HL-60 (cell line): ENCODE measurements around the gene KPTN.

Source experiments
- DNase-seq, 2 experiments: peaks; one replicate each; pipeline ENCODE4 v3.0.0-alpha.2; 2010 to 2020; ENCODE audit warnings: low read depth in 1 of 2, low spot score in 1 of 2
- H3K27ac ChIP-seq: fragments of 250-450 bp; sonication (Bioruptor Pico); replicated peaks from 2 replicates; pipeline ENCODE4 v1.5.1; 2020; ENCODE audit warnings: mild to moderate bottlenecking, moderate library complexity
- H3K27me3 ChIP-seq: fragments of 250-450 bp; sonication (Bioruptor Pico); 2 replicates; pipeline ENCODE4 v1.5.1; 2021; ENCODE audit warnings: mild to moderate bottlenecking, moderate library complexity; ENCODE audit not compliant: insufficient read depth, poor library complexity, severe bottlenecking
- H3K4me3 ChIP-seq: replicated peaks from 2 replicates; pipeline ENCODE4 v1.5.1; 2011; ENCODE audit warnings: mild to moderate bottlenecking, control low read depth, low read length; ENCODE audit not compliant: insufficient read depth
- CTCF ChIP-seq: IDR thresholded peaks from one replicate; pipeline ENCODE4 v1.5.1; 2011; ENCODE audit warnings: low read length, control low read depth, inconsistent platforms; ENCODE audit not compliant: insufficient read depth
- GABPA ChIP-seq: IDR thresholded peaks from 2 replicates; pipeline ENCODE4 v1.6.1; 2012; ENCODE audit warnings: low read depth
- POLR2AphosphoS5 ChIP-seq: IDR thresholded peaks from 2 replicates; pipeline ENCODE4 v1.6.1; 2012; ENCODE audit warnings: low read depth
- REST ChIP-seq: IDR thresholded peaks from 2 replicates; pipeline ENCODE4 v1.6.1; 2012; ENCODE audit warnings: low read depth; ENCODE audit not compliant: insufficient replicate concordance
- SPI1 ChIP-seq: IDR thresholded peaks from 2 replicates; pipeline ENCODE4 v1.6.1; 2012; ENCODE audit warnings: low read depth, mild to moderate bottlenecking, borderline replicate concordance

The KPTN gene

GRCh38 chr19:47514869-47515588 is 31.0 kb upstream of the KPTN start, which contains the start of gene NAPA:
Gene NAPA, minus strand, starts transcription at chr19:47515063. Its CDS starts 123 bp downstream, at chr19:47514940.
- TF ChIP-seq POLR2AphosphoS5, result no peak
- peak; percentile 36; the same call in 1 of the 2 replicates for TF ChIP-seq SPI1
- TF ChIP-seq REST, result peak; percentile 27
- Histone ChIP-seq H3K27me3 (no peaks in the 10 kb centered on the region), H3K27ac (peak within 1 kb of the TSS; percentile 90), H3K4me3 (peak within 1 kb of the TSS; percentile 94)
- peak; percentile 100 for DNase-seq

- DNase-seq, result no peak
- peak overlapping the region; percentile 86 for H3K27ac ChIP-seq
- TF ChIP-seq SPI1, result no peak
- no peak for TF ChIP-seq GABPA
- TF ChIP-seq CTCF, result no peak
- TF ChIP-seq REST, result no peak
- TF ChIP-seq POLR2AphosphoS5, result no peak
- H3K4me3 ChIP-seq, result peak overlapping the region; percentile 94
- no peaks in the 10 kb centered on the region for H3K27me3 ChIP-seq
These were observed 30.3 kb upstream of the KPTN start for GRCh38 chr19:47514151-47514868.

GRCh38 chr19:47512948-47513319 is 28.9 kb upstream of the KPTN start:
- H3K4me3 ChIP-seq, result no peak overlapping the region
- peak overlapping the region; percentile 34 for H3K27ac ChIP-seq

More at GRCh38 chr19:47512948-47513319, 28.9 kb upstream of the KPTN start:
- TF ChIP-seq POLR2AphosphoS5 (no peak), SPI1 (no peak), GABPA (no peak), REST (no peak), CTCF (no peak)
- H3K27me3 ChIP-seq, result no peaks in the 10 kb centered on the region
- no peak for DNase-seq
